ENCODE results near the gene OR7G2. TPM values are rescaled to one million over a fixed set of nuclear protein-coding genes. Genes with fewer than 3 reads are reported as not detected.

The OR7G2 gene
- total RNA-seq, 2 experiments from 2014 or later = not detected

DNA sequence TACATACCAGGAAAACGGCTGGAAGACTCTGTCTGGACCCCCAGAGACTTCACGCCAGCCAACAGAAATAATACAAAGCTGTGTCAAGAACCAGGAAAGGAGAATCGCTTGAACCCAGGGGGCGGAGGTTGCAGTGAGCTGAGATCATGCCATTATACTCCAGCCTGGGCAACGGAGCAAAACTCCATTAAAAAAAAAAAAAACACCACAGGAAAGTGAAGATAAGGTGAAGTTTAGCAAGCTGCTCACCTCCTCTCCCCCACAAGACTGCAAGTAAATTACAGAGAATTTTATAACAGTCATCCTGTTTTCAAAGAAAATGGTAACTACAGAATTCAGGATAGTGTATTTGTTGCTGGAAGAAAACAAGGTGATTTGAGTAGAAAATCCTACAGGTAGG, 9.3 kb upstream of the OR7G2 start:
- Mint-ChIP-seq H3K9me3 (no peaks in the 10 kb centered on the region), H3K4me3 (no peak overlapping the region), H3K27ac (no peak overlapping the region), H3K36me3 (ENCODE audit: low read depth) (no peaks in the 10 kb centered on the region), H3K27me3 (peaks cover 42% of the 10 kb centered on the region), H3K4me1 (ENCODE audit: low read depth) (no peaks in the 10 kb centered on the region)
- Histone ChIP-seq H3K4me1 (ENCODE audit: insufficient read depth, low read length) (no peaks in the 10 kb centered on the region), H3K27ac (ENCODE audit: low read depth in 1 of 2, low read length in 2 of 2) (no peak overlapping the region), H3K9me3 (ENCODE audit: control insufficient read depth in 1 of 2, insufficient read depth in 1 of 2, low read length in 2 of 2) (no peaks in the 10 kb centered on the region), H3K27me3 (ENCODE audit: control insufficient read depth in 1 of 2, insufficient read depth in 2 of 2, low read length in 2 of 2) (no peaks in the 10 kb centered on the region), H3K4me3 (ENCODE audit: low read length) (no peak overlapping the region), H3K36me3 (ENCODE audit: insufficient read depth, low read length) (no peaks in the 10 kb centered on the region)
- ATAC-seq (ENCODE audit: poor library complexity) = no peak
- no peak for DNase-seq
- intact Hi-C loops (cut with DNase I, micrococcal nuclease) = no loop called here
- CTCF ChIA-PET = no interaction called here
- TF ChIP-seq, protein P1, sequence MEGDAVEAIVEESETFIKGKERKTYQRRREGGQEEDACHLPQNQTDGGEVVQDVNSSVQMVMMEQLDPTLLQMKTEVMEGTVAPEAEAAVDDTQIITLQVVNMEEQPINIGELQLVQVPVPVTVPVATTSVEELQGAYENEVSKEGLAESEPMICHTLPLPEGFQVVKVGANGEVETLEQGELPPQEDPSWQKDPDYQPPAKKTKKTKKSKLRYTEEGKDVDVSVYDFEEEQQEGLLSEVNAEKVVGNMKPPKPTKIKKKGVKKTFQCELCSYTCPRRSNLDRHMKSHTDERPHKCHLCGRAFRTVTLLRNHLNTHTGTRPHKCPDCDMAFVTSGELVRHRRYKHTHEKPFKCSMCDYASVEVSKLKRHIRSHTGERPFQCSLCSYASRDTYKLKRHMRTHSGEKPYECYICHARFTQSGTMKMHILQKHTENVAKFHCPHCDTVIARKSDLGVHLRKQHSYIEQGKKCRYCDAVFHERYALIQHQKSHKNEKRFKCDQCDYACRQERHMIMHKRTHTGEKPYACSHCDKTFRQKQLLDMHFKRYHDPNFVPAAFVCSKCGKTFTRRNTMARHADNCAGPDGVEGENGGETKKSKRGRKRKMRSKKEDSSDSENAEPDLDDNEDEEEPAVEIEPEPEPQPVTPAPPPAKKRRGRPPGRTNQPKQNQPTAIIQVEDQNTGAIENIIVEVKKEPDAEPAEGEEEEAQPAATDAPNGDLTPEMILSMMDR (IDR thresholded peaks at IDR 0.05) = no peak
- POLR2A ChIA-PET = no interaction called here

DNA sequence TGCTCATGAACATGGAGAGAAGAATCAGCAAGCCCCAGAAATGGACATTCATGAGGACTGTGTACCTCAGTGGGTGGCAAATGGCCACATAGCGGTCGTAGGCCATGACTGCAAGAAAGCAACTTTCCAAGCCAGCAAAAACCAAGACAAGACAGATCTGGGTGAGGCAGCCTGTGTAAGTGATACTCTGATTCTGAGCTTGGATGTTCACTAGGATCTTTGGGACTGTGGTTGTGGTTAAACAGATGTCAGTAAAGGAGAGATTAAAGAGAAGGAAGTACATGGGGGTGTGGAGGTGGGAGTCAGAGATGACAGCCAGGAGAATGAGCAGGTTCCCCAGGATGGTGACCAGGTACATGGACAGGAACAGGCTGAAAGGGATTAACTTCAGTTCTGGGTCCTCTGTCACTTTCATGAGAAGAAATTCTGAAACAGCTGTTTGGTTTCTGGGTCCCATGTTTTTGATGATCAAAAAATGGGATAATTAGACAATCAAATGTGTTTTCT, 8.1 kb upstream of the OR7G2 start, which contains the start of gene OR7G1:
Gene OR7G1 (minus strand): TSS at position 457 of the 507 bp plus-strand sequence. CDS start 0 bp downstream, at position 457.
- H3K27ac ChIP-seq (ENCODE audit: low read depth in 1 of 2, low read length in 2 of 2) = no peak within 1 kb of the TSS
- POLR2A ChIA-PET = no interaction called here
- H3K9me3 ChIP-seq (ENCODE audit: control insufficient read depth in 1 of 2, insufficient read depth in 1 of 2, low read length in 2 of 2) = no peaks in the 10 kb centered on the region
- ATAC-seq (ENCODE audit: poor library complexity) = no peak
- H3K36me3 Mint-ChIP-seq (ENCODE audit: low read depth) = no peaks in the 10 kb centered on the region
- H3K9me3 Mint-ChIP-seq = no peaks in the 10 kb centered on the region
- CTCF ChIA-PET = no interaction called here
- DNase-seq = no peak
- H3K4me1 Mint-ChIP-seq (ENCODE audit: low read depth) = no peaks in the 10 kb centered on the region
- H3K36me3 ChIP-seq (ENCODE audit: insufficient read depth, low read length) = no peaks in the 10 kb centered on the region
- H3K27me3 Mint-ChIP-seq = peaks cover 39% of the 10 kb centered on the region
- H3K27ac Mint-ChIP-seq = no peak within 1 kb of the TSS
- TF ChIP-seq, protein P1 (IDR thresholded peaks at IDR 0.05) = no peak
- intact Hi-C loops (cut with DNase I, micrococcal nuclease) = no loop called here
- no peak within 1 kb of the TSS for H3K4me3 Mint-ChIP-seq
- no peak within 1 kb of the TSS for H3K4me3 ChIP-seq (ENCODE audit: low read length)
- H3K27me3 ChIP-seq (ENCODE audit: control insufficient read depth in 1 of 2, insufficient read depth in 2 of 2, low read length in 2 of 2) = no peaks in the 10 kb centered on the region
- no peaks in the 10 kb centered on the region for H3K4me1 ChIP-seq (ENCODE audit: insufficient read depth, low read length)

DNA sequence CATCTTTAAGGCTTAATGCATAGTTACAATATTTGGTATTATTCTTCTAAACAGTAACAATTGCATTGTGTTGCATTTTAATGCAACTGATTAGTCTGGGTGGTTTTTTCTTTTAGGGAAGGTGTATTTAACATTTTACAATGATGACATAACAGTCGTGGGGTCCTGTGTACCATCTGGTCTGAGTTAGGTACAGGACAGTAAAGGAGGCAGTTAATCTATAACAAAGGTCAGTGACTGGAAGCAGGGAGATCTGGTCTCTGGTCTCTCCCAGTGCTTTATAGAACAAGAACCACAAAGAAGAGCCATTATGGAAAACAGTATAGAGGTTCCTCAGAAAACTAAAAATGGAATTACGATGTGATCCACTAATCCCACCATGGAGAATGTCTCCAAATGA, 2.7 kb upstream of the OR7G2 start:
- no peak for ATAC-seq (ENCODE audit: poor library complexity)
- Mint-ChIP-seq H3K27ac (no peak overlapping the region), H3K27me3 (peaks cover 36% of the 10 kb centered on the region), H3K4me3 (no peak overlapping the region), H3K4me1 (ENCODE audit: low read depth) (no peaks in the 10 kb centered on the region), H3K9me3 (no peaks in the 10 kb centered on the region), H3K36me3 (ENCODE audit: low read depth) (no peaks in the 10 kb centered on the region)
- Histone ChIP-seq H3K4me1 (ENCODE audit: insufficient read depth, low read length) (no peaks in the 10 kb centered on the region), H3K36me3 (ENCODE audit: insufficient read depth, low read length) (no peaks in the 10 kb centered on the region), H3K27ac (ENCODE audit: low read depth in 1 of 2, low read length in 2 of 2) (no peak overlapping the region), H3K4me3 (ENCODE audit: low read length) (no peak overlapping the region), H3K9me3 (ENCODE audit: control insufficient read depth in 1 of 2, insufficient read depth in 1 of 2, low read length in 2 of 2) (no peaks in the 10 kb centered on the region), H3K27me3 (ENCODE audit: control insufficient read depth in 1 of 2, insufficient read depth in 2 of 2, low read length in 2 of 2) (peaks cover 2 to 4% of the 10 kb centered on the region in 2 experiments)
- ChIA-PET CTCF (no interaction called here), POLR2A (no interaction called here)
- intact Hi-C loops (cut with DNase I, micrococcal nuclease) = no loop called here
- TF ChIP-seq, protein P1 (IDR thresholded peaks at IDR 0.05) = no peak
- no peak for DNase-seq
